ENCODE measurements around the gene ASPHD2.

The ASPHD2 gene

DNA sequence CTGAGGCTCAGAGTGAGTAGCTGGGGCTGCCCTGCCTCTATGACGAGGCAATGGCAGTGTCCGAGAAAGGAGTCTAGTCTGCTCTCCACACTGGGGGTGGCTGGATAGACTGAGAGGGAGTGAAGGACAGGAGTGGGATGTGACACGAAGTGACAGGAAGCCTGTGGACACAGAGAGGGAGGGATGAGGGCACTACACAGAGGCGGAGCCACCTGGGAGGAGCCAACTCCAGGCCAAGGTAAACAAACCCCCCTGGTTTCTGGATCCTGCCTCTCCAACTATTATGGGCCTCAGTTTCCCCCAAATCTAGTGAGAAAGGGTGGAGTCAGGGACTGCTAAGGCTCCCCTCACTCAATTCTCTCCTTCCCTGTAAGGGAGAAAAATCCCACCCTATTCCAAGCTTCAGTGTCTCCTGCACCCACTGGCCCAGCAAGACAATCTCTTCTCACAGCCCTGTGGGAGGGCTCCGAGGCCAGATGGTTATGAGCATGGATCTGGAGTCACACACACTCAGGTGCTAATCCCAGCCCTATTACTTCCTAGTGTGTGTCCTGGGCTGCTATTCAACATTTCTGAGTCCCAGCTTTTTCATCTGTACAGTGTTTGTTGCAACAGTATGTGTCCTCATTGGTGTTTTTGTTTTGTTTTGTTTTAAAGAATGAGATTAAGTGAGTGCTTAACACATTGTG is 24.9 kb downstream of the ASPHD2 start:
- H3K4me1 ChIP-seq (ENCODE audit: control insufficient read depth, insufficient read depth, low read length, poor library complexity, severe bottlenecking): no peaks in the 10 kb centered on the region
- H3K27me3 ChIP-seq (replicated peaks; ENCODE audit: control insufficient read depth, insufficient read depth, low read length, poor library complexity, severe bottlenecking): no peaks in the 10 kb centered on the region
- no peaks in the 10 kb centered on the region for H3K9me3 ChIP-seq (ENCODE audit: control insufficient read depth, low read length)
- DNase-seq: no peak
- no peak overlapping the region for H3K27ac ChIP-seq (ENCODE audit: insufficient read depth, low read length, poor library complexity, severe bottlenecking)
- peaks cover 39% of the 10 kb centered on the region for H3K36me3 ChIP-seq (ENCODE audit: control insufficient read depth, insufficient read depth, low read length)
- no peak overlapping the region for H3K4me3 ChIP-seq (ENCODE audit: insufficient read depth, low read depth, low read length, poor library complexity, severe bottlenecking)

DNA sequence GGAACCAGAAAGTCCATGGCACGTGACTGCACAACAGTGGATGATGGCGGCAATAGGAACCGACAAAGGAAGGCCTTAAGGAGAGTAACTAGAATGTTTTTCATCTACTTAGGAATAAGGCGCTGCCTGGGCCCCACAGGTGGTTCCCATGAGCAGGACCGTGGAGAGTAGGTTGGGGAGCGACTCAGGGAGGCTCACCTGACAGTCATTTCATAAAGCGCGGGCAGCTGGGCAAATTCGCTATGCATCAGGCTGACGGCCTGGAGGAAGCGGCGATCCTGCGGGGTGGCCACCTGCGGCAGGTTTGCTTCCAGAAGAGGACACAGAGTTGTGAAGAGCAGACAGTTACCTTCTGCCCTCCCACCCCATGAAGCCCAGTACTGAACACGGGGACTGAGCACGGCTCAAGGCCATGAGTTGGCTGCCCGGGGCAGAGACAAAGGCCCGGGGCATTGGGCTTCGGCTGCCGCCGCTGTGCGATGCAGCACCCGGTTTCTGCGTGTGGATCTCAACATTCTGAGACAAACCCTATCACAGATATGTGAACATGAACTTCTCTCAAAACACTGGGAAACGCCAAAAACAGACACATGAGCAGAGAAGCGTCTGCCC is 28.7 kb downstream of the ASPHD2 start:
- no peaks in the 10 kb centered on the region for H3K27me3 ChIP-seq (replicated peaks; ENCODE audit: control insufficient read depth, insufficient read depth, low read length, poor library complexity, severe bottlenecking)
- H3K4me1 ChIP-seq (ENCODE audit: control insufficient read depth, insufficient read depth, low read length, poor library complexity, severe bottlenecking): no peaks in the 10 kb centered on the region
- no peak overlapping the region for H3K27ac ChIP-seq (ENCODE audit: insufficient read depth, low read length, poor library complexity, severe bottlenecking)
- H3K36me3 ChIP-seq (ENCODE audit: control insufficient read depth, insufficient read depth, low read length): peaks cover 29% of the 10 kb centered on the region
- no peak for DNase-seq
- no peak overlapping the region for H3K4me3 ChIP-seq (ENCODE audit: insufficient read depth, low read depth, low read length, poor library complexity, severe bottlenecking)
- no peaks in the 10 kb centered on the region for H3K9me3 ChIP-seq (ENCODE audit: control insufficient read depth, low read length)

DNA sequence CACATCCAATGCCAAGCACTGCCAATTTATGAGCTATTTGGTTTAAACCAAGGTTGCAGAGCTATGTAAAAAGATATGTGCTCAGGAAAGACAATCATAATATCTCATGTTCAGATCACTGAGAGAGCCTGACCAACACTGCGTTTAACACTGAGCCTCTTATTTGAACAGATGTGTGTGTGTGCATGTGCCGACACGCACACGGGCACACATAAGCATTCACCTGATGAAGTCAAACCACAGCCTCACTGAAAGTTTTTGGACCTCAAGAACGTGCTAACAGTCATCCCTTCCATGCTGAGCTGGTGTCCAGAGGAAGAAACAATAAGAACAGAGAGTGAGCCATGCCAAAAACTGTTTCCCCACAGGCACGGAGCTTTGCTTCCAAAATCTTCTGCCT is 31.1 kb downstream of the ASPHD2 start:
- Histone ChIP-seq H3K27me3 (replicated peaks; ENCODE audit: control insufficient read depth, insufficient read depth, low read length, poor library complexity, severe bottlenecking) (no peaks in the 10 kb centered on the region), H3K4me1 (ENCODE audit: control insufficient read depth, insufficient read depth, low read length, poor library complexity, severe bottlenecking) (no peaks in the 10 kb centered on the region), H3K36me3 (ENCODE audit: control insufficient read depth, insufficient read depth, low read length) (peaks cover 48% of the 10 kb centered on the region), H3K9me3 (ENCODE audit: control insufficient read depth, low read length) (no peaks in the 10 kb centered on the region), H3K4me3 (ENCODE audit: insufficient read depth, low read depth, low read length, poor library complexity, severe bottlenecking) (no peak overlapping the region), H3K27ac (ENCODE audit: insufficient read depth, low read length, poor library complexity, severe bottlenecking) (no peak overlapping the region)
- no peak for DNase-seq

DNA sequence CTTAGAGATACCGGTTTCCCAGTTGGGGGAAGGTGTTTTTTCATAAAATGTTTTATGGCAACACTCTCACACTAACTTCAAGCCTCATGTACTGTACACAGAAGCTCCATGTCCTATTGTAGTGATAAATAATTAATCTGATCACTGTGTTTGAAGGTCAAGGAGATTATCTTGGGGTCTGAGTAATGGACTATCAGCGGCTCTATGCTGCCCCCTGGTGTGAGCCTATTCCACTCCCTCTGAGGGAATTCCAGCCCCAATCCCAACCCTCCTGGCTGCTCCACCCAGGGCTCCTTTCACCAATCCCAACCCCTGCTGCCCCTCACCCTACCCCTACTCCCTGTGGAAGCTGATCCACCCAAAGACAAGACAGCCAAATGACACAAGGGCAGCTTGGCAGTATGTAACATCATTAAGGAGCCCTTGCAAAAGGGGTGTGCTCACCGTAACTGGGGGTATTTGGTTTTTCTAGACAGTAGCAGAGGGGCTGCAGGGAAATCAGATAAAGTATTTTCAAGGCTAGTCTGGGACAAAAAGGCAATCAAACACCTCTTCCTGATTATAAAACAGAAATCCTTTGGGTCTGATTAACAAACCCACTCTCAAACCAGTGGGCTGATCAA is 32.2 kb downstream of the ASPHD2 start:
- Histone ChIP-seq H3K27me3 (replicated peaks; ENCODE audit: control insufficient read depth, insufficient read depth, low read length, poor library complexity, severe bottlenecking) (no peaks in the 10 kb centered on the region), H3K9me3 (ENCODE audit: control insufficient read depth, low read length) (no peaks in the 10 kb centered on the region), H3K4me3 (ENCODE audit: insufficient read depth, low read depth, low read length, poor library complexity, severe bottlenecking) (no peak overlapping the region), H3K27ac (ENCODE audit: insufficient read depth, low read length, poor library complexity, severe bottlenecking) (no peak overlapping the region), H3K36me3 (ENCODE audit: control insufficient read depth, insufficient read depth, low read length) (peaks cover 59% of the 10 kb centered on the region), H3K4me1 (ENCODE audit: control insufficient read depth, insufficient read depth, low read length, poor library complexity, severe bottlenecking) (no peaks in the 10 kb centered on the region)
- peak in 1 of 3 donors; percentile 29 for DNase-seq

DNA sequence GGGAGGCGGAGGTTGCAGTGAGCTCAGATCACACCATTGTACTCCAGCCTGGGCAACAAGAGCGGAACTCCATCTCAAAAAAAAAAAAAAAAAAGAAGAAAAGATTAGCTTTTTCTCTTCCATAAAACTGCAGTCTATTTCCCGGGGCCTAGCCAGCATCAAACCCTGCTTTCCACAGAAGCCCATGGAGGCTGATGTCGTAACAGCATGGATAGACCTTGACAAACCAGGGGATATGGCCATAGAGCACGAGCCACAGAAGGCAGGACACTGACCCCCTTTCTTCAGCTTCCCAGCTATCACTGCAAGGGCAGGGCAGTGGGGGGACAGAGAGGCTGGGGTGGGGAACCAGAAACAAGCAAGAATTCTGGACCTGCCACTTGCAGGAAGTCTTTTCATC is 33.0 kb downstream of the ASPHD2 start:
- peaks cover 57% of the 10 kb centered on the region for H3K36me3 ChIP-seq (ENCODE audit: control insufficient read depth, insufficient read depth, low read length)
- H3K27me3 ChIP-seq (replicated peaks; ENCODE audit: control insufficient read depth, insufficient read depth, low read length, poor library complexity, severe bottlenecking): no peaks in the 10 kb centered on the region
- no peaks in the 10 kb centered on the region for H3K9me3 ChIP-seq (ENCODE audit: control insufficient read depth, low read length)

DNA sequence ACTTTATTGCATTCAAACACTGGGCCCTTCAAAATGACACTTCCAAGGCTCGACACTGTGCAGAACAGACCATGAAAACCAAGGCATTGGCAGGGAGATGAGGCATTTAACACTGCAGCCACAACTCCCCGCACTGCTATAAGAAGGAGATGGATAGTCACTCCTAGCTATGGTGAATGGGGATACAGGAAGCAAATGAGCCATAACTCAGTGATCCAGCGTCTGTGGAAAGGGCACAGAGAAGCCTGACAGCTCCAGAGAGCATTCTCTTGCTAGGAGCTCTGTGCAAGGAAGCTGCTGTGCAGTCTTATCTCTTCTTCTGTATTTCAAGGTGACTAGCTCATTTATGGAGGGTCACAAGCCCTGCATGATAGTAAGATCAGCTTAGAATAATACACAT is 33.6 kb downstream of the ASPHD2 start:
- no peak overlapping the region for H3K27ac ChIP-seq (ENCODE audit: insufficient read depth, low read length, poor library complexity, severe bottlenecking)
- H3K36me3 ChIP-seq (ENCODE audit: control insufficient read depth, insufficient read depth, low read length): peaks cover 54% of the 10 kb centered on the region
- H3K4me3 ChIP-seq (ENCODE audit: insufficient read depth, low read depth, low read length, poor library complexity, severe bottlenecking): no peak overlapping the region
- no peaks in the 10 kb centered on the region for H3K4me1 ChIP-seq (ENCODE audit: control insufficient read depth, insufficient read depth, low read length, poor library complexity, severe bottlenecking)
- DNase-seq: no peak
- no peaks in the 10 kb centered on the region for H3K27me3 ChIP-seq (replicated peaks; ENCODE audit: control insufficient read depth, insufficient read depth, low read length, poor library complexity, severe bottlenecking)
- H3K9me3 ChIP-seq (ENCODE audit: control insufficient read depth, low read length): no peaks in the 10 kb centered on the region

More for the DNA sequence above, 33.0 kb downstream of the ASPHD2 start:
- DNase-seq: no peak
- H3K4me1 ChIP-seq (ENCODE audit: control insufficient read depth, insufficient read depth, low read length, poor library complexity, severe bottlenecking): no peaks in the 10 kb centered on the region
- H3K27ac ChIP-seq (ENCODE audit: insufficient read depth, low read length, poor library complexity, severe bottlenecking): no peak overlapping the region
- H3K4me3 ChIP-seq (ENCODE audit: insufficient read depth, low read depth, low read length, poor library complexity, severe bottlenecking): no peak overlapping the region

DNA sequence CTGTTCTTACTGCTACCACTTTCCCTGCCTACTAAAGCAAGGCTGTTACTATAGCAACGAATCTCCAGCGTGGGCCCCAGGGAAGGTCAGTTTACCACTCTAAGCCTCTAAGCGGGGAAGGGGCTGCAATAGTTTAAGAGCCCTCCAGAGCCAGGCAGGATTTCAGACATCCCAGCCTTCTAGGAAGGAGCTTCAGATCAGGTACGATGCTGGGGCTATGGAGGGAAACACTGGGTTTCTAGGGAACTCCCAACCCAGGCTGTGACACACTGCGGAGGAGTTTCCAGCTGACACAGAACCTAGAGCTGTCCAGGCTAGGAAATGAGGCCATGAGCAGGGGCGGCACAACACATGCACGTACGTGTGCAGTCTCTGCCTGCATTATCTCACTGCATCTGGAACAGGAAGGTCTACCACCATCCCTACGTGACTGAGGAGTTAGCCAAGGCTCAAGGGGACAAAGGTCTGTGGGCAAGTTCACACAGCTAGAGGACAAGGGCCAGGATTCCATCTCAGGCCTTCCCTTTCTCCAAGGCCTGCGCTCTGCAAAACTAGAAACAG is 34.1 kb downstream of the ASPHD2 start:
- Histone ChIP-seq H3K4me3 (ENCODE audit: insufficient read depth, low read depth, low read length, poor library complexity, severe bottlenecking) (no peak overlapping the region), H3K27ac (ENCODE audit: insufficient read depth, low read length, poor library complexity, severe bottlenecking) (no peak overlapping the region)
- no peak for DNase-seq

DNA sequence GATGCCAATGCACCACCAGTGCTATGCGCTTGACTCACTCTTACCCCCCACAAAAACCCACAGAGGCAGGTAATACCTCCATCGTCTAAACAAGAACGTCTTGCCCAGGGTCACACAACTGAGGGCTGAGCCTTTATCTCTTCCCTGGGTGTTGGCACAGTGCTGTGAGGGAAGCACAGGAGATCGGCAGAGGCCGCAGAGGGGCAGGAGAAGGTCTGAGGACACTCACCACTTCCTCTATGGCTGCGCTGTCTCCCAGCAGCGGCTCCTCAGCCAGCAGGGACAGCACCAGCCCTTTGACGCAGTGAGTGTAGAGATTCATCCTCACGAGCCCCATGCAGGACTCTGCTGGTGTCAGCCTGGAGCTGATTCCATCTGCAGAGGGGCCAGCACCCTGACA is 34.6 kb downstream of the ASPHD2 start:
- no peak for DNase-seq
- Histone ChIP-seq H3K27me3 (replicated peaks; ENCODE audit: control insufficient read depth, insufficient read depth, low read length, poor library complexity, severe bottlenecking) (no peaks in the 10 kb centered on the region), H3K36me3 (ENCODE audit: control insufficient read depth, insufficient read depth, low read length) (peaks cover 55% of the 10 kb centered on the region), H3K27ac (ENCODE audit: insufficient read depth, low read length, poor library complexity, severe bottlenecking) (no peak overlapping the region), H3K9me3 (ENCODE audit: control insufficient read depth, low read length) (no peaks in the 10 kb centered on the region), H3K4me3 (ENCODE audit: insufficient read depth, low read depth, low read length, poor library complexity, severe bottlenecking) (no peak overlapping the region), H3K4me1 (ENCODE audit: control insufficient read depth, insufficient read depth, low read length, poor library complexity, severe bottlenecking) (no peaks in the 10 kb centered on the region)

More for the DNA sequence above, 34.1 kb downstream of the ASPHD2 start:
- H3K27me3 ChIP-seq (replicated peaks; ENCODE audit: control insufficient read depth, insufficient read depth, low read length, poor library complexity, severe bottlenecking): no peaks in the 10 kb centered on the region
- no peaks in the 10 kb centered on the region for H3K9me3 ChIP-seq (ENCODE audit: control insufficient read depth, low read length)
- peaks cover 51% of the 10 kb centered on the region for H3K36me3 ChIP-seq (ENCODE audit: control insufficient read depth, insufficient read depth, low read length)
- no peaks in the 10 kb centered on the region for H3K4me1 ChIP-seq (ENCODE audit: control insufficient read depth, insufficient read depth, low read length, poor library complexity, severe bottlenecking)

DNA sequence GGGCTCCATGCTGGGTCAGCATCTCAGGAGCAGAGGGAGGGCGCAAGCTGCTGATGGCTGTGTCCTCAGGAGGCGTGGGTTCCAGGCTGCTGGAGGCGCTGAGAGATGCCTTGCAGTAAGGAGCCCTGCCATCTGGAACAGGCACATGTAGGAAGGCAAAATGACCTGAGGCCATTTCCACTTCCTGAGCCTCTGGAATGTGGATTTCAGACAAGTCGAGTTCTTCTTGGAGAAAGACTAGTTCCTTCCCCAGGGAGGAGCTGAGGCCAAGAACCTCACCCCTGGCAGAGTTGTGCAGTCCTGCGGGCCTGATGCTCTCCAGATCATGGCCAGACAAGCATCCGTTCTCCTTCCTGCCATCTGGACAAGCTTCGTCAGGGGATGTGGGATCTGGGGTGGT is 35.3 kb downstream of the ASPHD2 start:
- Histone ChIP-seq H3K9me3 (ENCODE audit: control insufficient read depth, low read length) (no peaks in the 10 kb centered on the region), H3K27me3 (replicated peaks; ENCODE audit: control insufficient read depth, insufficient read depth, low read length, poor library complexity, severe bottlenecking) (no peaks in the 10 kb centered on the region), H3K27ac (ENCODE audit: insufficient read depth, low read length, poor library complexity, severe bottlenecking) (no peak overlapping the region), H3K4me1 (ENCODE audit: control insufficient read depth, insufficient read depth, low read length, poor library complexity, severe bottlenecking) (no peaks in the 10 kb centered on the region), H3K36me3 (ENCODE audit: control insufficient read depth, insufficient read depth, low read length) (peaks cover 61% of the 10 kb centered on the region), H3K4me3 (ENCODE audit: insufficient read depth, low read depth, low read length, poor library complexity, severe bottlenecking) (no peak overlapping the region)
- DNase-seq: no peak

DNA sequence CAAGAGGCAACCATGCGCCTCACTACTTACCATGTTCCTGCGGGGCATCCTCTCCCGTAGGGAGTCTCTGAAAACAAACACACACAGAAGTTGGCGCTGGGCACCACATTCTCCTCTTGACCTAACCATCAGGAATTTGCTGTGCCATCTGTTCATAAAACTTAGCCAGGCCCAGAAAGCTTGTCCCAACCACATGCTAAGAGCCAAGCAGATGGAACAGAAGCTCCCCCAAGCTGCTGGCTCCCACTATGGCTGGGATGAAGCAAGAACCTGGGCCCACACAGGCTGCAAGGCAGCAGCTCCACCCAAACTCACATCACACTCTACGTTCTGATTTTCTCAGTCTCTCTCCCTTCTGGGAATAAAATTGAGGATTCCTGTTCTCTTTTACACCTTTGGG is 37.1 kb downstream of the ASPHD2 start:
- no peaks in the 10 kb centered on the region for H3K9me3 ChIP-seq (ENCODE audit: control insufficient read depth, low read length)
- H3K27ac ChIP-seq (ENCODE audit: insufficient read depth, low read length, poor library complexity, severe bottlenecking): no peak overlapping the region
- H3K4me1 ChIP-seq (ENCODE audit: control insufficient read depth, insufficient read depth, low read length, poor library complexity, severe bottlenecking): no peaks in the 10 kb centered on the region
- H3K36me3 ChIP-seq (ENCODE audit: control insufficient read depth, insufficient read depth, low read length): peaks cover 74% of the 10 kb centered on the region
- H3K27me3 ChIP-seq (replicated peaks; ENCODE audit: control insufficient read depth, insufficient read depth, low read length, poor library complexity, severe bottlenecking): no peaks in the 10 kb centered on the region
- no peak overlapping the region for H3K4me3 ChIP-seq (ENCODE audit: insufficient read depth, low read depth, low read length, poor library complexity, severe bottlenecking)
- DNase-seq: no peak
